Activated CD8-positive, alpha-beta T cell treated with anti-CD3 and anti-CD28 coated beads for 36 hours (primary cell): ENCODE data around the gene ITPR1. TPM values are rescaled to one million over a fixed set of nuclear protein-coding genes. Genes with fewer than 3 reads are reported as not detected.

Experiments used
- ATAC-seq: fragments of 200-7000 bp; cut with Tn5 transposase; one replicate; pipeline ENCODE4 v1.10.0; 2021; ENCODE audit warnings: mild to moderate bottlenecking, moderate library complexity
- CTCF ChIA-PET: fragments of 350-600 bp; sonication (Branson Sonifier 250); formaldehyde crosslinking; loops from one replicate; lab custom pipeline; 2021; ENCODE audit warnings: antibody characterized with exemption; lab: Charles Lee
- POLR2A ChIA-PET: fragments of 350-600 bp; sonication (Branson Sonifier 250); formaldehyde crosslinking; loops from one replicate; lab custom pipeline; 2021; ENCODE audit warnings: antibody characterized with exemption; lab: Charles Lee
- DNase-seq: peaks from one replicate; pipeline ENCODE4 v3.0.0-alpha.2; 2020
- H3K27ac Mint-ChIP-seq: one replicate; pipeline ENCODE4 v1.8.0; 2021; ENCODE audit warnings: mild to moderate bottlenecking, mixed read lengths
- H3K27me3 Mint-ChIP-seq: one replicate; pipeline ENCODE4 v1.8.0; 2021; ENCODE audit warnings: mixed read lengths
- H3K36me3 Mint-ChIP-seq: one replicate; pipeline ENCODE4 v1.8.0; 2021; ENCODE audit warnings: low read depth, mixed read lengths
- H3K4me1 Mint-ChIP-seq: one replicate; pipeline ENCODE4 v1.8.0; 2021; ENCODE audit warnings: low read depth, mixed read lengths
- H3K4me3 Mint-ChIP-seq: one replicate; pipeline ENCODE4 v1.8.0; 2021; ENCODE audit warnings: mild to moderate bottlenecking, moderate library complexity, mixed read lengths
- H3K9me3 Mint-ChIP-seq: one replicate; pipeline ENCODE4 v1.8.0; 2021; ENCODE audit warnings: mixed read lengths
- CTCF ChIP-seq: fragments of 200-600 bp; IDR thresholded peaks from one replicate; pipeline ENCODE4 v1.8.0; 2022; ENCODE audit warnings: antibody characterized with exemption, mild to moderate bottlenecking
- intact Hi-C: fragments of 100-400 bp; cut with micrococcal nuclease; formaldehyde crosslinking; loops from one replicate; pipeline ENCODE4 v1.10.0; 2022
- total RNA-seq, 2 experiments: library from RNA; stranded (reverse); gene quantifications; one replicate each; pipeline ENCODE4 v1.2.3, GENCODE V29; 2021

Gene ITPR1
- total RNA-seq = 10 to 100 TPM; 93.9 to 98.2 TPM

GRCh38 chr3:4493014-4493940 lies at the start of gene ITPR1:
TSS of gene ITPR1 (plus strand) at chr3:4493348. CDS start at chr3:4516492, 23,144 bp downstream.
- ATAC-seq = peak; percentile 93
- Mint-ChIP-seq H3K4me1 (peaks cover 37% of the 10 kb centered on the region), H3K27me3 (peaks cover 4% of the 10 kb centered on the region), H3K36me3 (peaks cover 29% of the 10 kb centered on the region), H3K9me3 (no peaks in the 10 kb centered on the region), H3K4me3 (peak within 1 kb of the TSS; percentile 81), H3K27ac (peak within 1 kb of the TSS; percentile 88)
- CTCF ChIA-PET = interaction anchor here (0.6 to 5.4 kb wide), 13 partner anchors 11 to 142 kb away, joined by 3 to 37 read pairs (median 3); partner anchors contain the start of gene SUMF1
- intact Hi-C loops = loop anchor here (5.0 kb wide), 4 partner anchors 89 to 699 kb away; no protein-coding TSS in a partner anchor
- TF ChIP-seq CTCF = no peak
- POLR2A ChIA-PET = interaction anchor here (0.7 to 5.6 kb wide), 30 partner anchors 12 to 696 kb away, joined by 3 to 73 read pairs (median 4); partner anchors contain the start of genes SETMAR and SUMF1
- peak; percentile 99 for DNase-seq

DNA sequence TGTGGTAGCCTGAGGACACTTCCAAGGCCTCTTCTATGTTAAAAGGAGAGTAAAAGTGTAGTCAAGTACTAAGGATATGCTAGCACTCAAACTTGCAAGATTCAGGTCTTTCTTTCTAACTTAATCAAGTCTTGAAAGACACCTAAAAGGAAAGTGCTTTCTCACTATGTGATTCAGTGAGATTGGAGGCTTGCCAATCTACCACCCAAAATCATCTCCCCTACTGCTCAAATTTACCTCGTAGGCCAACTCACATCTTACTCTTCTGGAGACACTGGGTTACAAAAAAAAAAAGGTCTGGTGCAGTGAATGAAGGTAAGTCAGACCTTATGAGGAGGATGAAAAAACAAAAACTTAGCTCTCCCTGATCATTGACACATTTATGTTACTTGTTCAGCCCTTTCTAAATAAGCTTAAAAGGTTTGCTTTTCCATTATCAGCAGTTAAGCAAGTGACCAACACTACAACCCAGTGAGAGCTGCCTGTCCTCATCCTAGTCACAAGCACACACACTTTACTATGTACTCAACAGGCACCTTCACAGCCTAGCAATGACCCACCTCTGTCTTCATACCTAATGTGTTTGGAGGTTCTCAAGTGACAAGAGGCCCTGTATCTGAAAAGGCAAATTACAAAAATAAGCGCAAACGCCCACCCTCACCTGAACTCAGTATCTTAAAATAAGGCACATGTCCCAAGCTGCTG lies 45.7 kb upstream of the ITPR1 start:
- Mint-ChIP-seq H3K4me3 (no peak overlapping the region), H3K36me3 (peaks cover 17% of the 10 kb centered on the region), H3K27me3 (no peaks in the 10 kb centered on the region), H3K27ac (no peak overlapping the region), H3K9me3 (no peaks in the 10 kb centered on the region), H3K4me1 (no peaks in the 10 kb centered on the region)
- TF ChIP-seq CTCF = no peak
- CTCF ChIA-PET = interaction anchor here (1.9 kb wide), 1 partner anchor 13 kb away, joined by 10 read pairs; no protein-coding TSS in a partner anchor
- no peak for ATAC-seq
- DNase-seq = no peak
- intact Hi-C loops = no loop called here
- POLR2A ChIA-PET = no interaction called here

GRCh38 chr3:4448187-4448586 lies 45.0 kb upstream of the ITPR1 start:
- ChIA-PET CTCF (interaction anchor here (1.2 to 1.9 kb wide), 2 partner anchors 12 to 45 kb away, joined by 6 to 10 read pairs; partner anchors contain the start of gene ITPR1), POLR2A (no interaction called here)
- peak overlapping the region; percentile 14 for H3K27ac Mint-ChIP-seq
- no peaks in the 10 kb centered on the region for H3K27me3 Mint-ChIP-seq
- intact Hi-C loops = no loop called here
- H3K9me3 Mint-ChIP-seq = no peaks in the 10 kb centered on the region
- no peak for TF ChIP-seq CTCF
- H3K36me3 Mint-ChIP-seq = peaks cover 15% of the 10 kb centered on the region
- no peak for DNase-seq
- no peak for ATAC-seq
- H3K4me3 Mint-ChIP-seq = no peak overlapping the region
- no peaks in the 10 kb centered on the region for H3K4me1 Mint-ChIP-seq

DNA sequence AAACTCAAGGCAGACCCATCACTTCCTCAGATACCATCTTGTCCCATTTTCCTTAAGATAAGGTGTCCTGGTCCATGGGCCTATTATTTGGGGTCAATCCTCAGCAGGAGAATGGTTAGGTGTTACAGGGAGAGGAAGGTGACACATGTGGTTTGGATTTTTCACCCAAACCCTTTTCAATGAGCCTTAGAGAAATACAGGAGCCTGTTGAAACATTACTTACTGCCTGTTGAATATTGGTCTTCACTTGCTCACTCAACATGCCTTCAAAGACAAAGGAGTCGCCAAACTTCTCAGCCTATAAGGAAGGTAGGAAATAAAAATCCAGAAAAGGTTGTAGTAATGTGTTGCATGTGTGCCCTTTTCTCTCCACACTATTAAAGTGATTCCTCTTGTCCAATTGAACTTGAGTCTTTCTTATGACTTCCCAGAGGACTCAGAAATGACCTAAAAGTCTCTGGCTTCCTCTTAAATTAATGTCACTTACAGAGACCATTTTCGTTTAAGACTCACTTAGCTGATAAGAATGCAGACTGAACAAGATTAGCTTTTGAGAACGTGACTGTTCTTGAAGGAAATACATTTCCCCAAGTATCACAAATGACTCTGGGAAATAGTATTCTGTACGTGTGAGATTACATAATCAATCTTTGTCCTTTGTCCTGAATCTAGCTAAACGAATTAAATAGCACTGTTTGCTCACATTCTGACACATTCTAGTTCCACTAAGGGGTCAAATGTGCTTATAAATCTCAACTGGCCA lies 43.9 kb upstream of the ITPR1 start:
- no peaks in the 10 kb centered on the region for H3K9me3 Mint-ChIP-seq
- H3K27ac Mint-ChIP-seq = no peak overlapping the region
- H3K4me1 Mint-ChIP-seq = peaks cover 4% of the 10 kb centered on the region
- peaks cover 15% of the 10 kb centered on the region for H3K36me3 Mint-ChIP-seq
- POLR2A ChIA-PET = no interaction called here
- DNase-seq (no peak), ATAC-seq (no peak)
- H3K4me3 Mint-ChIP-seq = no peak overlapping the region
- H3K27me3 Mint-ChIP-seq = no peaks in the 10 kb centered on the region
- no peak for TF ChIP-seq CTCF
- intact Hi-C loops = no loop called here
- CTCF ChIA-PET = interaction anchor here (1.2 to 1.9 kb wide), 2 partner anchors 11 to 44 kb away, joined by 6 to 10 read pairs; partner anchors contain the start of gene ITPR1
